Measurements from ENCODE around the gene SEPTIN1.
"Not testable (repeated sequence)": the region's sequence is repeated elsewhere in the genome, so short reads cannot be mapped to it uniquely, and the experiment has no call there.

SEPTIN1 gene

DNA sequence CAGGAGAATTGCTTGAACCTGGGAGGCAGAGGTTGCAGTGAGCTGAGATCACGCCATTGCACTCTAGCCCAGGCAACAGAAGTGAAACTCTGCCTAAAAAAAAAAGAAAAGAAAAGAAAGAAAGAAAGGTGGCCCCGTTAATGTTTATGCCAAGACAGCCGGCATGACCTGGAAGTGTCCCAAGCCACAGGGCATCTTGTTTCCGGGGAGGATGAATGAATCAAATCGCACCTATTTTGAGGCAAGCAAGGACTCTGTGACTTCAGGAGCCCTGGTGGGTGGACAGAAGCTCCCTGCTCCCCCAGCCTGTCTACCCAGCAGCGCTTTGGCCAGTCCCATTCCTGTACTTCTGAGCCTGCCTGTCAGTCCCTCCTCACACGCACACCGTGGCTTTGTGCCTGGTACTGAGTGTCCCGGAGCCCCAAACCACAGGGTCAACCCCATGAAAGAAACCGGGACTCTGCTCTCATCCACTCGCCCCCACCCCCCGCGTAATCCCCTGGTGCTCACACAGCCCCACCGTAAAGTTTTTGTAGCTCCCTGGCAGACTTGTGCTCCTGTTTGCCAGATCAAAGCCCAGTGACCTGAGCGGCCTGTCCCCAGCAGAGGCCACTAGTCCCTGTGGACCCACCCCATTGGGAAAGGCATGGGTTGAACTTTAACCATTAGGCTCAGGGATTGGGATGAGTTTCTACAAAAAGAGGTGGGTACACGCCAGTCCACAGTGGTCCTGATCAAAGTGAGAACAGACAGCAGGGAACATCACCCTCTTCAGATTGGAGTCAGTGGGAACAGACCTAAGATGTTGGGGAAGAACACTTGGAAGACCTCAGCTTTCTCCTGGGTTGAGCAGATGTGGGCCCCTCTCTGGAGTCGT is 46.5 kb downstream of the SEPTIN1 start:
- no peaks in the 10 kb centered on the region for H3K36me3 ChIP-seq (ENCODE audit: insufficient read depth)
- H3K9ac ChIP-seq: peak overlapping the region; percentile 67
- H3K4me3 ChIP-seq (IDR thresholded peaks at IDR 0.05; ENCODE audit: insufficient read depth, low read depth, low read length): no peak overlapping the region
- H4K20me1 ChIP-seq (ENCODE audit: insufficient read depth): no peaks in the 10 kb centered on the region
- H3K27ac ChIP-seq: peak overlapping the region; percentile 78; the same call in 1 of the 2 replicates
- no peaks in the 10 kb centered on the region for H3K27me3 ChIP-seq (ENCODE audit: insufficient read depth, low read depth)
- H3K4me1 ChIP-seq (ENCODE audit: low read depth, poor library complexity, severe bottlenecking): peaks cover 14% of the 10 kb centered on the region
- no peak for TF ChIP-seq CTCF (conservative IDR thresholded peaks at IDR 0.05; ENCODE audit: low read depth, low read length)
- peak overlapping the region; percentile 60; the same call in 1 of the 2 replicates for H2AFZ ChIP-seq (ENCODE audit: low read depth)
- peak overlapping the region; percentile 90 for H3K4me2 ChIP-seq
- peaks cover 15% of the 10 kb centered on the region; the same call in 1 of the 2 replicates for H3K79me2 ChIP-seq (ENCODE audit: insufficient read depth, low read depth)

DNA sequence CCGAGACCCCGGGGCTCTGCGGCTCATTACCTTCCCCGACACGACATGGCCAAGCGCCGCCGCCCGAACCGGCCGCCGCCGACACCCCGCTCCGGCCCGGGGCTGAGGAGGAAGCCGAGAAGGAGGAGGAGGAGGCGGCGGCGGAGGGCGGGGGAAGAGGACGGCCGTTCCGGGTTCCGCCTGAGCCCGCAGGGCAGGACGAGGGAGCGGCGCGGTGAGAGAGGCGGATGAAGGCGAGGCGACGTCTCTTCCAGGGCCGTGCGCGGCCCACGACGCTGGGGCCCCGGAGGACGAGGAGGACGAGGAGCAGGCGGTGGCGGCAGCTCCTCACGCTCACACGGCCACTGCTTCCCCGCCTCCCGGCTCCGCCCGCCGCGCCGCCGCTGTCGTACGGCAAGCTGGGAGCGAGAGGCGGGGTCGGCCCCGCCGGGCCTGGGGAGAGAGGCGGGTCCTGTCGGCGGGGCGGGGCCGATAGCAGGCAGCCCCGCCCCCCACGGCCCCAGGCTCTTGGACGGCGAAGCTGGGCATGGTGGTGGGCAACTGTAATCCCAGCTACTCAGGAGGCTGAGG is 47.2 kb downstream of the SEPTIN1 start:
- H3K4me3 ChIP-seq (IDR thresholded peaks at IDR 0.05; ENCODE audit: insufficient read depth, low read depth, low read length); H3K27me3 ChIP-seq (ENCODE audit: insufficient read depth, low read depth); H3K36me3 ChIP-seq (ENCODE audit: insufficient read depth); H4K20me1 ChIP-seq (ENCODE audit: insufficient read depth): not testable (repeated sequence)
- Histone ChIP-seq H3K27ac (peak overlapping the region; percentile 78), H3K4me2 (peak overlapping the region; percentile 90), H2AFZ (ENCODE audit: low read depth) (peak overlapping the region; percentile 60), H3K79me2 (ENCODE audit: insufficient read depth, low read depth) (peaks cover 15% of the 10 kb centered on the region; the same call in 1 of the 2 replicates), H3K9ac (peak overlapping the region; percentile 67), H3K4me1 (ENCODE audit: low read depth, poor library complexity, severe bottlenecking) (peaks cover 14% of the 10 kb centered on the region)

GRCh38 chr16:30334473-30334989 is 47.8 kb downstream of the SEPTIN1 start:
- H3K4me3 ChIP-seq (IDR thresholded peaks at IDR 0.05; ENCODE audit: insufficient read depth, low read depth, low read length); H3K36me3 ChIP-seq (ENCODE audit: insufficient read depth); H3K27me3 ChIP-seq (ENCODE audit: insufficient read depth, low read depth); H4K20me1 ChIP-seq (ENCODE audit: insufficient read depth); H3K27ac ChIP-seq: not testable (repeated sequence)
- peaks cover 20% of the 10 kb centered on the region; the same call in 1 of the 2 replicates for H3K79me2 ChIP-seq (ENCODE audit: insufficient read depth, low read depth)
- peak overlapping the region; percentile 38; the same call in 1 of the 2 replicates for H2AFZ ChIP-seq (ENCODE audit: low read depth)
- peak overlapping the region; percentile 67; the same call in 1 of the 2 replicates for H3K9ac ChIP-seq
- peaks cover 17% of the 10 kb centered on the region for H3K4me1 ChIP-seq (ENCODE audit: low read depth, poor library complexity, severe bottlenecking)
- peak overlapping the region; percentile 34; the same call in 1 of the 2 replicates for H3K4me2 ChIP-seq
